HG03571 (cell line): ENCODE measurements around the gene DHX34.
"Not testable (repeated sequence)": the region's sequence is repeated elsewhere in the genome, so short reads cannot be mapped to it uniquely, and the experiment has no call there.

Experiments used
- ATAC-seq: cut with Tn5 transposase; IDR thresholded peaks from one replicate; pipeline ENCODE4 v1.9.1; 2021; ENCODE audit not compliant: unreplicated experiment

The DHX34 gene, protein sequence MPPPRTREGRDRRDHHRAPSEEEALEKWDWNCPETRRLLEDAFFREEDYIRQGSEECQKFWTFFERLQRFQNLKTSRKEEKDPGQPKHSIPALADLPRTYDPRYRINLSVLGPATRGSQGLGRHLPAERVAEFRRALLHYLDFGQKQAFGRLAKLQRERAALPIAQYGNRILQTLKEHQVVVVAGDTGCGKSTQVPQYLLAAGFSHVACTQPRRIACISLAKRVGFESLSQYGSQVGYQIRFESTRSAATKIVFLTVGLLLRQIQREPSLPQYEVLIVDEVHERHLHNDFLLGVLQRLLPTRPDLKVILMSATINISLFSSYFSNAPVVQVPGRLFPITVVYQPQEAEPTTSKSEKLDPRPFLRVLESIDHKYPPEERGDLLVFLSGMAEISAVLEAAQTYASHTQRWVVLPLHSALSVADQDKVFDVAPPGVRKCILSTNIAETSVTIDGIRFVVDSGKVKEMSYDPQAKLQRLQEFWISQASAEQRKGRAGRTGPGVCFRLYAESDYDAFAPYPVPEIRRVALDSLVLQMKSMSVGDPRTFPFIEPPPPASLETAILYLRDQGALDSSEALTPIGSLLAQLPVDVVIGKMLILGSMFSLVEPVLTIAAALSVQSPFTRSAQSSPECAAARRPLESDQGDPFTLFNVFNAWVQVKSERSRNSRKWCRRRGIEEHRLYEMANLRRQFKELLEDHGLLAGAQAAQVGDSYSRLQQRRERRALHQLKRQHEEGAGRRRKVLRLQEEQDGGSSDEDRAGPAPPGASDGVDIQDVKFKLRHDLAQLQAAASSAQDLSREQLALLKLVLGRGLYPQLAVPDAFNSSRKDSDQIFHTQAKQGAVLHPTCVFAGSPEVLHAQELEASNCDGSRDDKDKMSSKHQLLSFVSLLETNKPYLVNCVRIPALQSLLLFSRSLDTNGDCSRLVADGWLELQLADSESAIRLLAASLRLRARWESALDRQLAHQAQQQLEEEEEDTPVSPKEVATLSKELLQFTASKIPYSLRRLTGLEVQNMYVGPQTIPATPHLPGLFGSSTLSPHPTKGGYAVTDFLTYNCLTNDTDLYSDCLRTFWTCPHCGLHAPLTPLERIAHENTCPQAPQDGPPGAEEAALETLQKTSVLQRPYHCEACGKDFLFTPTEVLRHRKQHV

DNA sequence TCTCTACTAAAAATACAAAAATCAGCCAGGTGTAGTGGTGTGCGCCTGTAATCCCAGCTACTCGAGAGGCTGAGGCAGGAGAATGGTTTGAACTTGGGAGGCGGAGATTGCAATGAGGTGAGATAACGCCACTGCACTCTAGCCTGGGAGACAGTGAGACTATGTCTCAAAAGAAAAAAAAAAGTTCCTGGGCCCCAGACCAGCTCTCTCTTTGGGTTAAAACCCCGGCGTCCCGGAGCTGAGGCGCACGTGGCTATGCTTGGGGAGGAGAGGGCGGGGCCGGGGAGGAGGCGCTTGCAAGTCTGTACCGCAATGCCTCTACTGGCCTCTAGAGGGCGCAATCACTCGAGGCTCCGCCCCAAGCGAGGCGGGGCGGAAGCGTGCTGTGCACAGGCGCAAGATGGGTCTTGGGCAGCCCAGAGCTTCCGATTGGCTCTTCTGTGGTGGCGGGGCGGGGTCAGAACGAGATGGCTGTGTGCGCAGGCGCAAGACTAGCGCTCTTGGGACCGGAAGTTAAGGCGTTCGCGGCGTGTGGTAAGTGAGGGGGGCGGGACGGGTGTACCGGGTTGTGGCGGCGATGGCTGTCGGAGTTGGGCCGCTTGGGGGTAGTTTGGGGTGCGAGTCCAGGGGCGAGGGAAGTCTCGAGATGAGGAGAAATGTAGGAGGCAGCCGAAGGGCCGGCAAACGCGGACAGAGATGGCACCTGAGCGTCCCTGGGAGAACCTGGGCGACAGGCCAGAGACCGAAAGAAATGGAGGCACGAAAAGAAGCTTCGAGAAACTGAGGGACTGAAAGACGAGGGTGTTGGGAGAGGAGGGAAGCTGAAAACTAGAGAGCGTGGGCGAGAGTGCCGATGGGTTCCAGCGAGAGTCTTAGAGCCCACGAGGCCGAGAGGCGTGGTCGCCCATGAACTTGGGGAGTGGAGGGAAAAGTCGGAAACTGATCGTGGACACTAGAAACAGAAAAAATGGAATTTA lies at the start of gene DHX34:
TSS of gene DHX34 (plus strand) at position 497 of the 977 bp plus-strand sequence. CDS start 3,716 bp downstream, outside the sequence.
- peak; percentile 87 for ATAC-seq

DNA sequence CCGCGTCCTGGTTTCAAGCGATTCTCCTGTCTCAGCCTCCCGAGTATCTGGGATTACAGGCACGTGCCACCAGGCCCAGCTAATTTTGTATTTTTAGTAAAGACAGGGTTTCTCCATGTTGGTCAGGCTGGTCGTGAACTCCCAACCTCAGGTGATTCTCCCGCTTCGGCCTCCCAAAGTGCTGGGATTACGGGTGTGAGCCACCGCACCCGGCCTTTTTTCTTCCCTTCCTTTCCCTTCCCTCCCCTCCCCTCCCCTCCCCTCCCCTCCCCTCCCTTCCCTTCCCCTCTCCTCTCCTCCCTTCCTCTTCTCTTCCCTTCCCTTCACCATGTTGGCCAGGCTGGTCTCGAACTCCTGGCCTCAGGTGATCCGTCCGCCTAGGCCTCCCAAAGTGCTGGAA lies 48.2 kb upstream of the DHX34 start:
- not testable (repeated sequence) for ATAC-seq

DNA sequence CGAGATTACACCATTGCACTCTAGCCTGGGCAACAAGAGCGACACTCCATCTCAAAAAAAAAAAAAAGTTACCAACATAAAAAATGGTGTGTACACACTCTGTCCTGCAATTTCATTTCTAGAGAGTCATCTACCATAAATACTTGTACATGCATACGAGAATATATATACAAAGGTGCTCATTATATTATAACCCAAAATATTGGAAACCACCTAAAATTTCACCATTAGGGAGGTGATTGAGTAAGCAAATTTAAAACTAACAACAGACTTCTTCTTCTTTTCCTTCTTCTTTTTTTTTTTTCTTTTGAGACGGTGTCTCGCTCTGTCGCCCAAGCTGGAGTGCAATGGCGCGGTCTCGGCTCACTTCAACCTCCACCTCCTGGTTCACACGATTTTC lies 46.9 kb upstream of the DHX34 start:
- ATAC-seq: no peak

DNA sequence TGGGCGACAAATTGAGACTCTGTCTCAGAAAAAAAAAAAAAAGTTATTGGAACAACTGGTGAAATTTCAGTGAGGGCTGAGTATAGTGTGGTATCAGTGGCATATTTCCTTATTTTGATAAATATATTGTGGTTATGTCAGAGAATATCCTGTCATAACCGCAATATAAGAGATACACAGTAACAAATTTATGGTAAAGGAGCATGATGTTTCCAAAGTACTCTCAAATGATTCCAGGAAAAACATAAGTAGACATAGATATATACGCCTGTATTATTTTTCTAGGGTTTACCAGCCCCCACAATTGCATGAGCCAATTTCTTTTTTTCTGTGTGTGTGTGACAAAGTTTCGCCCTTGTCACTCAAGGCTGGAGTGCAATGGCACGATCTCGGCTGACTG lies 45.1 kb upstream of the DHX34 start:
- no peak for ATAC-seq

DNA sequence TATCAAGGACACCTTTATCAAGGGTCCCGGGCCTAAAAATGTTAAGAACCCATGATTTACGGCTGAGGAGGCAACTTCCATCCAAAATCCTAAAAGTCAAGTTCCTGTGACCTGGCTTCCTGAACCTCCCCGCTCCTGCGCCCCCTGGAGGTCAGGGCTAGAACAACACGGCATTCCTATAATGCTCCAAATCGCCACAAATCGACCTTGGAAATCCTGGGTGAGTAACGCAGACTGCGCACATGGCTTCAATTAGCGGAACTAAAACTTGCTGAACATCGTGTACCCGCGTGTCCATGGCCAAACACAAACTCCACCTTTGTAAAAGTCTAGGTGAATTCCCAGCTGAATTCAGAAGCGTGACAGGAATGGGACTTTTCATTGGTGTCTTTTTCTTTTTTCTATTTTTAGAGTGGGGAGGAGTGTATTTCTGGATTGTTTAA lies 43.8 kb upstream of the DHX34 start:
- no peak for ATAC-seq

DNA sequence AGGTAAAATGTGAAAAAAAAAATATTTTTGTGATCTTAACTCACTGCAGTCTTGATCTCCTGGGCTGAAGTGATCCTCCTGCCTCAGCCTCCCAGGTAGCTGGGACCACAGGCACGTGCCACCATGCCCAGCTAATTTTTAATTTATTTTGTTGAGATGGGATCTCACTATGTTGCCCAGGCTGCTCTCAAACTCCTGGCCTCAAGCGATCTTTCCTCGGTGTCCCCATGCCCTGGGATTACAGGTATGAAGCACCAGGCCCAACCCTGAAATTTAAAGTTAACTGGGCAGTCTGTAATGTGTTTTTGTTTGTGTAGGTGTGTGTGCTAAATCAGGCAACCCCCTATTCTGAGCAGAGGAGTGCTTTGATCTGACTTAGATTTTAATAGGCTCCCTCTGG lies 42.8 kb upstream of the DHX34 start:
- no peak for ATAC-seq

DNA sequence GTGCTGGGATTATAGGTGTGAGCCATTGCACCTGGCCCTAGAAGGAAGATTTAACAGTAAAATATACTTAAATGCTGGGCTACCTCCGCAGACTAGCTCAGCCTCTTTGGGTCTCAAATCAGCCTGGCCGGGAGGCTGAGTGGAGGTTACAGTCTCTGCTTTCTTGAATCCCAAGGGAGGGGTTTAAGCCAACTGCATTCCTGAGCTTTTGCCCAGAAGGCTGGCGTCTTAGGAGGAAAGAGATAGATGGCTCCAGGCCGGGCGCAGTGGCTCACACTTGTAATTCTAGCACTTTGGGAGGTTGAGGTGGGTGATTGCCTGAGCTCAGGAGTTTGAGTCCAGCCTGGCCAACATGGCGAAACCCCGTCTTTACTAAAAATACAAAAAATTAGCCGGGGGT lies 40.1 kb upstream of the DHX34 start:
- ATAC-seq: no peak

DNA sequence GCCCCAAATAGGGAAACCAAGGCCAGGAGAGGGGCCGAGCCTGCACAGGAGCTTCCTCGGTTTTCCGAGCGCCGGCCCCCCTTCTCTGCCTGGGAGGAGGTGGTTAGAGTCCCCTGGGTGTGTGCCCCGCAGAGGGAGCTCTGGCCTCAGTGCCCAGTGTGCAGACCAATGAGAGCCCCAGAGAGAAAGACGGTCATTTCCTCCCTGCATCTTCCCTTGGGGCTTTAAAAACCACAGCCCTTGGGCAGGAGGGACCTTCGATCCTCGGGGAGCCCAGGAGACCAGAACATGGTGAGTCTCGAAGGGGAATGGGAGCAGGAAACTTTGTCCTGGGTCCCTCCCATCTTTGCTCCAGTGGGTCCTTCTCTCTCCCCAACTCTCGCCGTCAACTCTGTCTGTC lies 39.5 kb upstream of the DHX34 start, which contains the start of gene C5AR1:
TSS of gene C5AR1 (plus strand) at position 254 of the 400 bp plus-strand sequence. CDS start at position 289, 35 bp downstream.
- ATAC-seq: no peak

DNA sequence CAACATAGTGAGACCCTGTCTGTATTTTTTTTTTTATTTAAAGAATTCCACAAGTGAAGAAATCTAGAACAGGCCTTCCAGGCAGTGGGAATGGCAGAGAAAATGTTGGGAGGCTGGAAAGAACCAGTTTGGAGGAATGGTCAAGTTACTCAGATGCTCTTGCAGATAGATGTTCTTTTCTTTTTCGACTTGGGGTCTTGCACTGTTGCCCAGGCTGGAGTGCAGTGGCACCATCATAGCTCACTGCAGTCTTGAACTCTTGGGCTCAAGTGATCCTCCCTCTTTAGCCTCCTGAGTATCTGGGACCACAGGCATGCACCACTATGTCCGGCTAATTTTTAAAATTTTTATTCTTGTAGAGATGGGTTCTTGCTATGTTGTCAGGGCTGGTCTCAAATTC lies 38.8 kb upstream of the DHX34 start:
- no peak for ATAC-seq

DNA sequence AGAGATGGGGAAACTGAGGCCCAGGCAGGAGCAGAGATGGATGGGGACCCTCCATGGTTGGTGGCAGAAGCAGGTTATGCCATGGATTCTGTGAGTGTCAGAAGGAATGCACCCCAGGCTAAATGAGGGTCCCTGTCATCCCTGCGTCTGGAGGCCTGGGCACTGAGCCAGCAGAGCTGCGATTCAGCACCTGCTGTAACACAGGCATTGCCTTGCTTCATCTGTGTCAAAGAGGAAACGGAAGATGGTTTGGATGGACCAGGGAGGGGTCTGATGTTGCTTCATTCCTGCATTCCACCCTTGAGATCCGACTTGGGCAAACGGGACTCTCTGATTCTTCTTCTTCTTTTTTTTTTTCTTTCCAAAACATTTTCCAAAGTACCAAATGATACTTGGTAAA lies 38.3 kb upstream of the DHX34 start:
- ATAC-seq: no peak

DNA sequence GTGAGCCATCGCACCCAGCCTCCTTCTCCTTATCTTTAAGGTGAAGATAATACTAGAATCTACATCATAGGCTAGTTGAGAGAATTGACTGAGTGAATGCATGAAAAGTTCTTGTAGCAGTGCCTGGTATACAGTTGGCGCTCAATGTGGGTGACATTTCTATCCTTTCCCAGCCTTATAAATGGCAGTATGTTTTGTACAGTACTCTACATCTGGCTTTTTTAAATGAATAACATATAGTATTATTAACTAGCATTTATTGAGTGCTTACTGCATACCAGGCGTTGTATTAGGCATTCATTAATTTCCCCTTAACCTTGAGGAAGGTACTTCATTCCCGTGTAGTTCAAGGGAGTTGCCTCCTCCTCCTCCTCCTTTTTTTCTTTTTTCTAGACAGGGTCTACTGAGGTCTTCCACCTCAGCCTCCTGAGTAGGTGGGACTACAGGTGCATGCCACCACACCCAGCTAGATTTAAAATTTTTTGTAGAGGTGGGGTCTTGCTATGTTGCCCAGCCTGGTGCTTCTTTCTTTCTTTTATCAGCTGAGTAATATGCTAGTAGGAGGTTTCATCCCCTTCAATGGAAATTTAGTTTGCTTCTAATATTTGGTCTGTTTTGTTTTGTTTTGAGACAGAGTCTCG lies 36.6 kb upstream of the DHX34 start:
- ATAC-seq: no peak

DNA sequence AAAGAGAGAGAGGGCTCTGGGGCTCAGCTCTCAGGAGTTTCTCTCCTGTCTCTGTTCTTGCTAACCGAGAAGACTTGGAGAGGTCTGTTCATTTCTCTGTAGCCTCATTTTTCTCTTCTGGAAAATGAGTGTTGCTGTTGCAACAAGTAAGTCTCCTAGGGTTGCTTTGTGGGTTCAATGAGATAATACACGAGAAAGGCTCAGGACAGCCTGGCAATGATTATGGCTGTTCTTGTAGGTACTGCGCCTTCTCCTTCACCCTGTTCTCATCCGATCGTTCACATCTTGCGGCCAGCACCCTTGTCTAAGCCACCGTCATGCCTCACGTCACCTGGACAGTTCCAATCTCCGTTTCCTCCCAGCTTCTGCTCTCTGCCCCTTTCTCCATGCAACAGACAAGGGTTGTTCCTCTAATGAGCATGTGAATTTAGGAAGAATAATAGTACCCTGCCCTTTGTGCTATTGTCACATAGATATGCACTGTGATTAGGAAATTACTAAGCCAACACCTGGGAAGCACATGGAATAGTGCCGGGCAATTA lies 35.3 kb upstream of the DHX34 start:
- ATAC-seq: no peak

DNA sequence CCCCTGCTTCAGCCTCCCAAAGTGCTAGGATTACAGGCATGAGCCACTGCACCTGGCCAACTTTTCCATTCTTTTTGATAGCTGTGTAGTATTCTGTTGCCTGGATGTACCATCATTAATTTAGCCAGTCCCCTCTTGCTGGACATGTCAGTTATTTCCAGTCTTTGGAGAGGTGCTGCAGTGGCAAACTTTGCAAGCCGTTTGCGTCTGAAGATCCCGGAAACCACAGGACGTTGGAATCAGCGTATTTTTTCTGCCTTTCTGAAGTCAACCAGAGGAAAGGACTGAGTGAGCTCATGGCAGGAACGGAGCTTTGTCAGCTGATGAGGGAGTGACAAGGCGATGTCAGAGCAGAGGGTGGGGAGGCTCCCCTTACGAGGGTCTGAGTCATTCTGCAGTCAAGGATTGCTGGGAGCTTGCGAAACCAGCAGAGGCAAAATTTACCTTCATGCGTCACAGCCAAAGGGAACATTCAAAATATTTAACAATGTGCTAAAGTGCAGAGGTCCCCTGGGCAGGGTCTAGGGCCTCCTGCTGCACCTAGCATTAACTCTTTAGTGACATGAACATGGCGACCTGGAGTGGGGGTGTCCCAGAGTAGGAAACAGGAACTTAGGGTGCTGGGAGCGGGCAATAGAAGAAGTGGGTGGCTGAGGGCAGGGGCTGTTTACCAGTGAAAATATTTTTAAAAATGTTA lies 33.8 kb upstream of the DHX34 start:
- ATAC-seq: no peak

DNA sequence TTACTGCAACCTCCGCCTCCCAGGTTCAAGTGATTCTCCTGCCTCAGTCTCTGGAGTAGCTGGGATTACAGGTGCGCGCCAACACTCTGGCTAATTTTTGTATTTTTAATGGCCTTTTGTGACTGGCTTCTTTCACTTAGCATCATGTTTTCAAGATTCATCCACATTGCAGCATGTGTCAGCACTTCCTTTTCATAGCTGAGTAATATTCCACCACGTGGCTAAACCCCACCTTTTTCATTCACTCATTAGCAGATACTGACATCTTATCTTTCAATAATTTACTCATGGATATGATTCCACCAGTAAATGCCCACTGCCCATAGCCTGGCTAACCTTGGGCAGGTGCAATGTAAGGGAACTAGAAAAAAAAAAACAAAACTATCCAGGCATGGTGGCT lies 32.6 kb upstream of the DHX34 start:
- ATAC-seq: no peak

DNA sequence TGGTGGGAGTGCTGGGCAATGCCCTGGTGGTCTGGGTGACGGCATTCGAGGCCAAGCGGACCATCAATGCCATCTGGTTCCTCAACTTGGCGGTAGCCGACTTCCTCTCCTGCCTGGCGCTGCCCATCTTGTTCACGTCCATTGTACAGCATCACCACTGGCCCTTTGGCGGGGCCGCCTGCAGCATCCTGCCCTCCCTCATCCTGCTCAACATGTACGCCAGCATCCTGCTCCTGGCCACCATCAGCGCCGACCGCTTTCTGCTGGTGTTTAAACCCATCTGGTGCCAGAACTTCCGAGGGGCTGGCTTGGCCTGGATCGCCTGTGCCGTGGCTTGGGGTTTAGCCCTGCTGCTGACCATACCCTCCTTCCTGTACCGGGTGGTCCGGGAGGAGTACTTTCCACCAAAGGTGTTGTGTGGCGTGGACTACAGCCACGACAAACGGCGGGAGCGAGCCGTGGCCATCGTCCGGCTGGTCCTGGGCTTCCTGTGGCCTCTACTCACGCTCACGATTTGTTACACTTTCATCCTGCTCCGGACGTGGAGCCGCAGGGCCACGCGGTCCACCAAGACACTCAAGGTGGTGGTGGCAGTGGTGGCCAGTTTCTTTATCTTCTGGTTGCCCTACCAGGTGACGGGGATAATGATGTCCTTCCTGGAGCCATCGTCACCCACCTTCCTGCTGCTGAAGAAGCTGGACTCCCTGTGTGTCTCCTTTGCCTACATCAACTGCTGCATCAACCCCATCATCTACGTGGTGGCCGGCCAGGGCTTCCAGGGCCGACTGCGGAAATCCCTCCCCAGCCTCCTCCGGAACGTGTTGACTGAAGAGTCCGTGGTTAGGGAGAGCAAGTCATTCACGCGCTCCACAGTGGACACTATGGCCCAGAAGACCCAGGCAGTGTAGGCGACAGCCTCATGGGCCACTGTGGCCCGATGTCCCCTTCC lies 28.9 kb upstream of the DHX34 start:
- no peak for ATAC-seq

DNA sequence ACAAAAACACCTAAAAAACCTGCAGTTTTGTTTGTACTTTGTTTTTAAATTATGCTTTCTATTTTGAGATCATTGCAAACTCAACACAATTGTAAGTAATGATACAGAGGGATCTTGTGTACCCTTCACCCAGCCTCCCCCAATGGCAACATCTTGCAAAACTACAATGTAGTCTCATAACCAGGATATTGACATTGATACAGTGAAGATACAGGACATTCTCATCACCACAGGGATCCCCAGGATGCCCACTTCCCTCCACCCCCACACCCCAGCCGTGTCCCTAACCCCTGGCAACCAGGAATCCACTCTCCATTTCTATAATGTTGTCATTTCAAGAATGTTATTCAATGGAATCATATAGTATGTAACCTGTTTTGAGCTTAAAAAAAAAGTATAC lies 27.5 kb upstream of the DHX34 start:
- no peak for ATAC-seq

DNA sequence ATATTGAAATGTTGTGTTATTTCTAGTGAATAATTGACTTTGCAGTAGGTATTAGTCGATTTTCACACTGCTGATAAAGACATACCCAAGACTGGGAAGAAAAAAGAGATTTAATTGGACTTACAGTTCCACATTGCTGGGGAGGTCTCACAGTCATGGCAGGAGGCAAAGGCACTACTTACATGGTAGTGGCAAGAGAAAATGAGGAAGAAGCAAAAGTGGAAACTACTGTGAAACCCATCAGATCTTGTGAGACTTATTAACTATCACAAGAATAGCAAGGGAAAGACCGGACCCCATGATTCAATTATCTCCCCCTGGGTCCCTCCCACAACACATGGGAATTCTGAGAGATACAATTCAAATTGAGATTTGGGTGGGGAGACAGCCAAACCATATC lies 27.1 kb upstream of the DHX34 start:
- no peak for ATAC-seq

DNA sequence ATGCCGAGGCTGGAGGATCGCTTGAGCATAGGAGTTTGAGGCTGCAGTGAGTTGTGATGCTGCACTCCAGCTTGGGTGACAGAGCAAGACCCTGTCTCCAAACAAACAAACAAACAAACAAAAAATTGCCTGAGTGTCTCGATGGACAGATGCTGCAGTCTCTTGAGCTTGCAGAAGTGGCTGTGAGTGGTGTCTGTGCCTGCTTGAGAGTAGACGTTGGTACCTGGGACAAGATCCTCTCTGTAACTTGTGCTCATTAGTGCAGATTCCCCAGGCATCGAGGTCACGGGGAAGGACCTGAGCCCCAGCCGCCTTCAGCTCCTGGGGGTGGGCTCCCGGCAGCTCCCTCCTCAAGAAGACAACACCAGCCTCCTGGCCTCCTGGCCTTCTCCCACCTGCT lies 25.7 kb upstream of the DHX34 start:
- no peak for ATAC-seq
